DOHH2 (cell line): ENCODE measurements around the gene CMSS1.

Experiments used
- H3F3A ChIP-seq: fragments of 200-600 bp; sonication (generic), shearing (Covaris generic); 2 replicates; pipeline ENCODE4 v1.6.0; 2016; ENCODE audit warnings: antibody characterized with exemption, mild to moderate bottlenecking; ENCODE audit not compliant: control insufficient read depth, insufficient read depth
- H3K27ac ChIP-seq: fragments of 200-600 bp; sonication (generic); 2 replicates; pipeline ENCODE4 v1.5.1; 2014; ENCODE audit warnings: low read depth, mild to moderate bottlenecking, low read length, moderate library complexity
- H3K27me3 ChIP-seq: fragments of 200-600 bp; sonication (generic); 2 replicates; pipeline ENCODE4 v1.6.1; 2014; ENCODE audit warnings: mild to moderate bottlenecking, low read length, mixed read lengths; ENCODE audit not compliant: control insufficient read depth
- H3K36me3 ChIP-seq: fragments of 200-600 bp; sonication (generic); 2 replicates; pipeline ENCODE4 v1.6.1; 2014; ENCODE audit warnings: mild to moderate bottlenecking, low read length, moderate library complexity, mixed read lengths; ENCODE audit not compliant: control insufficient read depth
- H3K4me1 ChIP-seq: fragments of 200-600 bp; sonication (generic); 2 replicates; pipeline ENCODE4 v1.6.1; 2014; ENCODE audit warnings: mild to moderate bottlenecking, low read length, mixed read lengths; ENCODE audit not compliant: control insufficient read depth
- H3K4me2 ChIP-seq: fragments of 200-600 bp; sonication (generic); 2 replicates; pipeline ENCODE4 v1.6.0; 2014; ENCODE audit warnings: mild to moderate bottlenecking, low read length, moderate library complexity
- H3K4me3 ChIP-seq: fragments of 200-600 bp; sonication (generic); 2 replicates; pipeline ENCODE4 v1.5.1; 2014; ENCODE audit warnings: mild to moderate bottlenecking, low read length, mixed read lengths
- H3K79me2 ChIP-seq: fragments of 200-600 bp; sonication (generic); 2 replicates; pipeline ENCODE4 v1.6.1; 2014; ENCODE audit warnings: mild to moderate bottlenecking, low read length, mixed read lengths; ENCODE audit not compliant: control insufficient read depth
- H3K9me2 ChIP-seq: fragments of 200-600 bp; sonication (generic); replicated peaks from 2 replicates; pipeline ENCODE4 v1.6.1; 2014; ENCODE audit warnings: mild to moderate bottlenecking, low read length, mixed read lengths; ENCODE audit not compliant: control insufficient read depth
- H3K9me3 ChIP-seq: fragments of 200-600 bp; sonication (generic); 2 replicates; pipeline ENCODE4 v1.6.1; 2014; ENCODE audit warnings: antibody characterized with exemption, low read length, mixed read lengths; ENCODE audit not compliant: control insufficient read depth, insufficient read depth
- H4K20me1 ChIP-seq: fragments of 200-600 bp; sonication (generic); 2 replicates; pipeline ENCODE4 v1.6.0; 2014; ENCODE audit warnings: low read depth, mild to moderate bottlenecking, antibody characterized with exemption, low read length, moderate library complexity; ENCODE audit not compliant: control insufficient read depth, insufficient read depth
- CTCF ChIP-seq: fragments of 200-600 bp; sonication (generic); IDR thresholded peaks from one replicate; pipeline ENCODE4 v1.5.1; 2014; ENCODE audit warnings: antibody characterized with exemption, mild to moderate bottlenecking, low read depth, low read length; ENCODE audit not compliant: poor library complexity, severe bottlenecking
- EZH2phosphoT487 ChIP-seq: fragments of 200-600 bp; sonication (generic); IDR thresholded peaks from 2 replicates; pipeline ENCODE4 v1.6.1; 2017; ENCODE audit warnings: borderline replicate concordance, mild to moderate bottlenecking, antibody characterized with exemption, low read length, moderate library complexity, mixed read lengths

Gene CMSS1

GRCh38 chr3:99808163-99808794 is 9.4 kb upstream of the CMSS1 start:
- H4K20me1 ChIP-seq = no peaks in the 10 kb centered on the region
- H3K4me3 ChIP-seq = no peak overlapping the region
- H3F3A ChIP-seq = no peaks in the 10 kb centered on the region
- peak; percentile 86 for TF ChIP-seq CTCF
- no peak for TF ChIP-seq EZH2phosphoT487
- no peak overlapping the region for H3K4me2 ChIP-seq
- no peaks in the 10 kb centered on the region for H3K9me2 ChIP-seq
- peaks cover 25% of the 10 kb centered on the region for H3K9me3 ChIP-seq
- no peaks in the 10 kb centered on the region for H3K4me1 ChIP-seq
- peaks cover 3% of the 10 kb centered on the region; the same call in 1 of the 2 replicates for H3K36me3 ChIP-seq
- no peaks in the 10 kb centered on the region for H3K27me3 ChIP-seq
- peaks cover 2% of the 10 kb centered on the region; the same call in 1 of the 2 replicates for H3K79me2 ChIP-seq
- H3K27ac ChIP-seq = no peak overlapping the region

- Histone ChIP-seq H4K20me1 (no peaks in the 10 kb centered on the region), H3K36me3 (peaks cover 3% of the 10 kb centered on the region; the same call in 1 of the 2 replicates), H3F3A (no peaks in the 10 kb centered on the region), H3K27ac (no peak overlapping the region), H3K4me1 (no peaks in the 10 kb centered on the region), H3K4me2 (no peak overlapping the region), H3K27me3 (no peaks in the 10 kb centered on the region), H3K79me2 (peaks cover 2% of the 10 kb centered on the region; the same call in 1 of the 2 replicates), H3K9me2 (no peaks in the 10 kb centered on the region), H3K4me3 (no peak overlapping the region), H3K9me3 (peaks cover 18% of the 10 kb centered on the region)
- TF ChIP-seq CTCF = no peak
- no peak for TF ChIP-seq EZH2phosphoT487
Observed at GRCh38 chr3:99809565-99809964, 8.1 kb upstream of the CMSS1 start.

GRCh38 chr3:99810403-99810802 is 7.3 kb upstream of the CMSS1 start:
- Histone ChIP-seq H3K9me3 (peaks cover 10% of the 10 kb centered on the region), H3F3A (no peaks in the 10 kb centered on the region), H3K4me2 (no peak overlapping the region), H4K20me1 (no peaks in the 10 kb centered on the region), H3K9me2 (no peaks in the 10 kb centered on the region), H3K4me1 (no peaks in the 10 kb centered on the region), H3K4me3 (no peak overlapping the region), H3K27ac (no peak overlapping the region), H3K36me3 (no peaks in the 10 kb centered on the region), H3K27me3 (no peaks in the 10 kb centered on the region), H3K79me2 (peaks cover 6% of the 10 kb centered on the region; the same call in 1 of the 2 replicates)
- TF ChIP-seq CTCF (no peak), EZH2phosphoT487 (no peak)
